Tibial nerve (tissue), 4 donors: Measurements from ENCODE around the gene ACY1. TPM values are rescaled to one million over a fixed set of nuclear protein-coding genes. Genes with fewer than 3 reads are reported as not detected.

Source experiments
- DNase-seq, 2 donors: peaks; one replicate each; pipeline ENCODE4 v3.0.0-alpha.2; 2019; ENCODE audit warnings: low spot score in 2 of 2
- H3K27ac ChIP-seq, 4 donors: fragments of 200-600 bp; sonication (generic) in 3 of 4; one replicate each; pipeline ENCODE4 v1.5.1; 2017 to 2019; ENCODE audit warnings: mild to moderate bottlenecking in 1 of 4
- H3K27me3 ChIP-seq, 2 donors: fragments of 200-600 bp; sonication (generic) in 1 of 2; one replicate each; pipeline versions ENCODE4 v1.5.1 to v1.6.0; 2017 to 2019
- H3K36me3 ChIP-seq, 3 donors: fragments of 200-600 bp; sonication (generic); one replicate each; pipeline ENCODE4 v1.5.1; 2018 to 2019
- H3K4me1 ChIP-seq, 4 donors: fragments of 200-600 bp; sonication (generic) in 3 of 4; one replicate each; pipeline ENCODE4 v1.5.1; 2017 to 2019
- H3K4me3 ChIP-seq, 4 donors: fragments of 200-600 bp; sonication (generic) in 3 of 4; one replicate each; pipeline ENCODE4 v1.5.1; 2017 to 2019; ENCODE audit warnings: mild to moderate bottlenecking in 1 of 4, moderate library complexity in 1 of 4
- H3K9me3 ChIP-seq, 4 donors: fragments of 200-600 bp; sonication (generic) in 3 of 4; one replicate each; pipeline ENCODE4 v1.5.1; 2017 to 2019
- CTCF ChIP-seq, 5 experiments: fragments of 200-600 bp in 3 of 5; fragments of 450-650 bp in 2 of 5; sonication (generic) in 3 of 5; IDR thresholded peaks; one replicate each; pipeline ENCODE4 v1.5.1; 2016 to 2019; ENCODE audit warnings: antibody characterized with exemption in 5 of 5, mild to moderate bottlenecking in 3 of 5, moderate library complexity in 2 of 5
- EP300 ChIP-seq, 2 donors: sonication (generic); formaldehyde crosslinking; IDR thresholded peaks; one replicate each; pipeline ENCODE4 v1.6.1; 2017; ENCODE audit warnings: antibody characterized with exemption in 2 of 2, mild to moderate bottlenecking in 1 of 2
- POLR2A ChIP-seq, 2 donors: fragments of 450-650 bp; IDR thresholded peaks; one replicate each; pipeline ENCODE4 v1.6.1; 2017; ENCODE audit warnings: antibody characterized with exemption in 2 of 2, mild to moderate bottlenecking in 2 of 2, moderate library complexity in 2 of 2
- WGBS, 2 donors: methylation state at CpG; one replicate each; pipeline ENCODE4 v1.1.5; 2018; 5-methylcytosine and 5-hydroxymethylcytosine counted together
- total RNA-seq, 4 donors: library from RNA; depleted of rRNA; stranded (reverse); fragments of >200 nt; gene quantifications; one replicate each; pipeline ENCODE4 v1.1.0, GENCODE V29; 2016

Gene ACY1
- total RNA-seq, 4 donors from 2014 or later: 32.2 to 61.0 (median 45.6) TPM

GRCh38 chr3:51941463-51941797 lies 41.9 kb upstream of the ACY1 start:
- H3K4me1 ChIP-seq: peaks cover 3 to 38% (median 26%) of the 10 kb centered on the region in 4 donors
- no peak for DNase-seq
- 0 to 1% methylated on average over 17 to 20 of the region's 20 CpGs for WGBS, 2 donors
- H3K36me3 ChIP-seq: peaks cover 0 to 50% (median 22%) of the 10 kb centered on the region in 3 donors
- peak overlapping the region in 3 of 4 donors; percentile 61 to 86 (median 78) for H3K27ac ChIP-seq
- H3K9me3 ChIP-seq: no peaks in the 10 kb centered on the region
- H3K27me3 ChIP-seq: no peaks in the 10 kb centered on the region
- no peak for TF ChIP-seq POLR2A (IDR thresholded peaks at IDR 0.05)
- TF ChIP-seq CTCF (IDR thresholded peaks at IDR 0.05): no peak
- TF ChIP-seq EP300 (IDR thresholded peaks at IDR 0.05): no peak
- H3K4me3 ChIP-seq: peak overlapping the region; percentile 75 to 96 (median 80)

- peak within 1 kb of the TSS; percentile 75 to 96 (median 80) for H3K4me3 ChIP-seq
- DNase-seq: peak; percentile 99 to 100
- no peaks in the 10 kb centered on the region for H3K27me3 ChIP-seq
- WGBS, 2 donors: 0 to 3% methylated on average over 17 to 22 of the region's 67 CpGs
- H3K9me3 ChIP-seq: no peaks in the 10 kb centered on the region
- peak; percentile 85 to 89 for TF ChIP-seq EP300 (IDR thresholded peaks at IDR 0.05)
- peak; percentile 99 to 100 (median 100) for TF ChIP-seq CTCF (IDR thresholded peaks at IDR 0.05)
- peak in 1 of 2 donors; percentile 72 for TF ChIP-seq POLR2A (IDR thresholded peaks at IDR 0.05)
- peaks cover 3 to 38% (median 26%) of the 10 kb centered on the region in 4 donors for H3K4me1 ChIP-seq
- peaks cover 0 to 44% (median 17%) of the 10 kb centered on the region in 3 donors for H3K36me3 ChIP-seq
- peak within 1 kb of the TSS; percentile 86 to 95 (median 92) for H3K27ac ChIP-seq
Measured at GRCh38 chr3:51941798-51942602, 41.3 kb upstream of the ACY1 start, which contains the start of the genes PARP3 and RRP9. PARP3 (plus strand) TSS chr3:51942363; CDS start chr3:51943356, 993 bp downstream. RRP9 (minus strand) TSS chr3:51941904; CDS start chr3:51941867, 37 bp downstream.

GRCh38 chr3:51942603-51943450 lies 40.5 kb upstream of the ACY1 start:
- TF ChIP-seq POLR2A (IDR thresholded peaks at IDR 0.05) (no peak), CTCF (IDR thresholded peaks at IDR 0.05) (no peak), EP300 (IDR thresholded peaks at IDR 0.05) (peak in 1 of 2 donors; percentile 25)
- peak overlapping the region; percentile 29 to 96 (median 76) for H3K4me3 ChIP-seq
- H3K4me1 ChIP-seq: peaks cover 3 to 38% (median 26%) of the 10 kb centered on the region in 4 donors
- H3K36me3 ChIP-seq: peaks cover 0 to 42% (median 10%) of the 10 kb centered on the region in 3 donors
- no peaks in the 10 kb centered on the region for H3K27me3 ChIP-seq
- no peaks in the 10 kb centered on the region for H3K9me3 ChIP-seq
- peak overlapping the region; percentile 86 to 95 (median 92) for H3K27ac ChIP-seq
- peak in 1 of 2 donors; percentile 24 for DNase-seq
- WGBS, 2 donors: 29 to 36% methylated on average over 15 to 16 of the region's 17 CpGs

GRCh38 chr3:51943451-51944391 lies 39.6 kb upstream of the ACY1 start:
- Histone ChIP-seq H3K4me3 (peak overlapping the region in 1 of 4 donors; percentile 96), H3K9me3 (no peaks in the 10 kb centered on the region), H3K27ac (peak overlapping the region; percentile 86 to 95 (median 92)), H3K36me3 (peaks cover 0 to 42% (median 5%) of the 10 kb centered on the region in 3 donors), H3K27me3 (no peaks in the 10 kb centered on the region), H3K4me1 (peaks cover 3 to 38% (median 26%) of the 10 kb centered on the region in 4 donors)
- TF ChIP-seq POLR2A (IDR thresholded peaks at IDR 0.05): no peak
- TF ChIP-seq CTCF (IDR thresholded peaks at IDR 0.05): no peak
- no peak for TF ChIP-seq EP300 (IDR thresholded peaks at IDR 0.05)
- 91 to 92% methylated on average over 18 to 21 of the region's 21 CpGs for WGBS, 2 donors
- no peak for DNase-seq
